Measurements from ENCODE around the gene ODF2L. TPM values are rescaled to one million over a fixed set of nuclear protein-coding genes. Genes with fewer than 3 reads are reported as not detected.

ODF2L gene
- total and polyA plus RNA-seq, 7 donors, result 2.9 to 6.1 (median 4.3) TPM

GRCh38 chr1:86436041-86436440, 39.9 kb upstream of the ODF2L start:
- ATAC-seq (no peak), DNase-seq (no peak)
- TF ChIP-seq CTCF (IDR thresholded peaks at IDR 0.05), result no peak
- 26 to 44% (median 41%) methylated on average over 2 of the region's 2 CpGs for WGBS, 3 donors
- Histone ChIP-seq H3K4me3 (no peak overlapping the region), H3K36me3 (ENCODE audit: insufficient read depth in 1 of 2, low read depth in 1 of 2) (no peaks in the 10 kb centered on the region), H3K9me3 (no peaks in the 10 kb centered on the region), H3K27me3 (ENCODE audit: insufficient read depth in 3 of 3, low read length in 2 of 3) (no peaks in the 10 kb centered on the region), H3K27ac (no peak overlapping the region), H3K4me1 (no peaks in the 10 kb centered on the region)
- intact Hi-C loops (cut with DNase I), result no loop called here

DNA sequence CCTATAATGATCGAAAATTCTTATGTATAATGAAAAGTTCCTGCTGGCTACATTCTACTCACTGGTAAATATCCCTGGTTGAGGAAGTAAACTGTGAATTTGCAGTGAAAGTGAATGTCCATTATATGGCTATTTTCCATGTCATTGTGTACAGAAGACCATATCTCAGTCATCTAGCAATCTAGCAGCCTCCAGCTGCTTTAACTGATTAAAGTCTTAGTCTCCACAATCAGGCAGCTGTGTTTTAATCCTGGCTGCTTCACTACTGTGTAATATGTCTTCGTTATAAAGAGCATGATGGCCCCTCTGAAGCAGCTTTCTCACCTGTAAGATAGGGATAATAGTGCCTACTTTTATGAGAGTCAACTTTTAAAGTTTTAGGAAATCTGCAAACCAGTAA, 39.2 kb upstream of the ODF2L start:
- no peaks in the 10 kb centered on the region for H3K9me3 ChIP-seq
- H3K27ac ChIP-seq, result no peak overlapping the region
- DNase-seq (no peak), ATAC-seq (no peak)
- intact Hi-C loops (cut with DNase I), result no loop called here
- H3K4me3 ChIP-seq, result no peak overlapping the region
- TF ChIP-seq CTCF (IDR thresholded peaks at IDR 0.05), result no peak
- WGBS, 3 donors, result 21 to 50% (median 31%) methylated on average over 2 of the region's 2 CpGs
- H3K36me3 ChIP-seq (ENCODE audit: insufficient read depth in 1 of 2, low read depth in 1 of 2), result no peaks in the 10 kb centered on the region
- H3K4me1 ChIP-seq, result peaks cover 2% of the 10 kb centered on the region
- no peaks in the 10 kb centered on the region for H3K27me3 ChIP-seq (ENCODE audit: insufficient read depth in 3 of 3, low read length in 2 of 3)

GRCh38 chr1:86434059-86434458, 37.9 kb upstream of the ODF2L start:
- Histone ChIP-seq H3K36me3 (ENCODE audit: insufficient read depth in 1 of 2, low read depth in 1 of 2) (no peaks in the 10 kb centered on the region), H3K4me3 (no peak overlapping the region), H3K27ac (no peak overlapping the region), H3K4me1 (peaks cover 2% of the 10 kb centered on the region), H3K9me3 (no peaks in the 10 kb centered on the region), H3K27me3 (ENCODE audit: insufficient read depth in 3 of 3, low read length in 2 of 3) (no peaks in the 10 kb centered on the region)
- ATAC-seq (no peak), DNase-seq (no peak)
- TF ChIP-seq CTCF (IDR thresholded peaks at IDR 0.05), result no peak
- intact Hi-C loops (cut with DNase I), result no loop called here

GRCh38 chr1:86430376-86430775, 34.3 kb upstream of the ODF2L start:
- Histone ChIP-seq H3K36me3 (ENCODE audit: insufficient read depth in 1 of 2, low read depth in 1 of 2) (no peaks in the 10 kb centered on the region), H3K9me3 (no peaks in the 10 kb centered on the region), H3K4me1 (peaks cover 2% of the 10 kb centered on the region), H3K4me3 (no peak overlapping the region), H3K27ac (peak overlapping the region; percentile 58), H3K27me3 (ENCODE audit: insufficient read depth in 3 of 3, low read length in 2 of 3) (no peaks in the 10 kb centered on the region)
- ATAC-seq (no peak), DNase-seq (no peak)
- intact Hi-C loops (cut with DNase I), result no loop called here
- no peak for TF ChIP-seq CTCF (IDR thresholded peaks at IDR 0.05)

- Histone ChIP-seq H3K27me3 (ENCODE audit: insufficient read depth in 3 of 3, low read length in 2 of 3) (no peaks in the 10 kb centered on the region), H3K36me3 (ENCODE audit: insufficient read depth in 1 of 2, low read depth in 1 of 2) (no peaks in the 10 kb centered on the region), H3K27ac (peak overlapping the region; percentile 58), H3K9me3 (no peaks in the 10 kb centered on the region), H3K4me3 (no peak overlapping the region), H3K4me1 (peaks cover 2% of the 10 kb centered on the region)
- peak; percentile 65 to 89 (median 76) for ATAC-seq
- DNase-seq, result no peak
- intact Hi-C loops (cut with DNase I), result no loop called here
- TF ChIP-seq CTCF (IDR thresholded peaks at IDR 0.05), result no peak
- WGBS, 3 donors, result 6 to 26% (median 7%) methylated on average over 3 of the region's 3 CpGs
These were observed 33.7 kb upstream of the ODF2L start for GRCh38 chr1:86429835-86430234.
